ENCODE data around the gene KRI1.

The KRI1 gene

GRCh38 chr19:10518444-10519361, 47.1 kb downstream of the KRI1 start:
- DNase-seq (ENCODE audit: low read depth), result no peak

GRCh38 chr19:10517760-10518443, 47.9 kb downstream of the KRI1 start:
- peak; percentile 43 for DNase-seq (ENCODE audit: low read depth)

- DNase-seq (ENCODE audit: low read depth), result peak; percentile 34
Measured at GRCh38 chr19:10517361-10517759, 48.5 kb downstream of the KRI1 start, which contains the start of gene S1PR5. TSS of gene S1PR5 (minus strand) at chr19:10517447. CDS start at chr19:10515011, 2,436 bp downstream.

GRCh38 chr19:10516671-10517286, 49.0 kb downstream of the KRI1 start:
- DNase-seq (ENCODE audit: low read depth), result peak; percentile 52

DNA sequence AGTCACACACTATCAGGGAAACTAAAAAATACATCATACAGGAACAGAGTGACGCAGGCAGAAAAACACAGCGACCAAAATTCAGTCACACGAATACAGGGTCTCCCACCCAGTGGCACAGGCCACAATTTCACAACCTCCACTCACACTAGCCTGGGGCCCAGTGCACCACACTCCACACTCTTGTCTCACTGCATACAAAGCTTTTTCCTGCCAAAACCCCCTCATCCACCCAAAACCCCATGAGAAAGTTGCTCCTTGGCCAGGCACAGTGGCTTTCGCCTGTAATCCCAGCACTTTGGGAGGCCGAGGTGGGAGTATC, 49.8 kb downstream of the KRI1 start:
- no peak for DNase-seq (ENCODE audit: low read depth)

GRCh38 chr19:10514211-10515145, 51.3 kb downstream of the KRI1 start:
- DNase-seq (ENCODE audit: low read depth), result no peak

DNA sequence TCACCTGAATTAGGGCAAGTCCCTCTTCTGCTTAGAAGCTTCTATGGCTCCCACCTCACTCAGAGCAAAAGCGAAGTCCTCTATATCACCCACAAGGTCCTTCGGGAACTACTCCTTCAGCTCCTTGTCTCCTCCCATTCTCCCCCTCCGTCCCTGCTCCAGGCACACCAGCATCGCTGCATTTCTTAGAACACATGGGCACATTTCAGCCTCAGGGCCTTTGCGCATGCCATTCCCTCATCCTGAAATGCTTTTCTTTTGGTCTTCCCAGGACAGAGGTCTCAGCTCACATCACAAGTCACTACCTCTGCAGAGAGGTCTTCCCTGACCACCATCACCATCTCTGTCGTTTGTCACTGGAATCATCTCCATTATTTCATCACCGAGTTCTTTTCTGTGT, 52.6 kb downstream of the KRI1 start:
- no peak for DNase-seq (ENCODE audit: low read depth)

DNA sequence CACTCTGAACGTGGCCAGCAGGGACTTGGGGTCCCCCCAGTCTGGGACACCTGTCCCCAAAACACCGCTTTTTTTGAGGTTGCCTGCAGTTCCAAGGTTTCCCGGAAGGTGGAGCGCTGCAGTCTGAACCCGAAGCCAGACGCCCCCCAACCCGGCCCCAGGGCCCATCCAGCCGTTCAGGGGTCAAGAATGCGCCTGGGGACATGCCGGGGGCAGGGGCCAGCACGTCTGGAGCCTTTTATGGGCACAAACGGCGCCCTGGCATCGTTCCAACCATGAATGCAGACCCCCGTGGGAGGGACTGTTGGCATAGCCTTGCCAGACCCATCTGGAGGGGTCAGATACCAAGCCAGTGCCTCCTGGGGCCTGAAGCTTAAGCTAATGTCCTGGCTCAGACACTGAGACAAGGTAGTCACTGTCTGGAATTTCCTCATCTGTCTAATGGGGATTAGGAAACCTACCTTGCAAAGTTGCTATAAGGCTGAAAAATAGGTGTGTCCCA, 55.5 kb downstream of the KRI1 start:
- peak; percentile 39 for DNase-seq (ENCODE audit: low read depth)

DNA sequence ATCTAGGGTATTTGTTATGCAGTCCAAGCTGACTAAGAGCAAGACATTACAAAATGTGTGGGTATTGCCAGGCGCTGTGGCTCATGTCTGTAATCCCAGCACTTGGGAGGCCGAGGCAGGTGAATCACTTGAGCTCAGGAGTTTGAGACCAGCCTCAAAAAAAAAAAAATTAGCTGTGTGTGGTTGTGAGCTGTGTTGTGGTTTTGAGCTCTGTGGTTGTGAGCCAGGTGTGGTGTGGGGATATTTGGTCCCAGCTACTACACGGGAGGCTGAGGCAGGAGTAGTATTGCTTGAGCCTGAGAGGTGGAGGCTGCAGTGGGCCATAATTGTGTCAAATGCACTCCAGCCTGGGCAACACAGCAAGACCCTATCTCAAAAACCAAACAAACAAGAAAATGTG, 57.1 kb downstream of the KRI1 start:
- peak; percentile 26 for DNase-seq (ENCODE audit: low read depth)

- DNase-seq (ENCODE audit: low read depth), result no peak
Measured at GRCh38 chr19:10508036-10508435, 57.8 kb downstream of the KRI1 start.

DNA sequence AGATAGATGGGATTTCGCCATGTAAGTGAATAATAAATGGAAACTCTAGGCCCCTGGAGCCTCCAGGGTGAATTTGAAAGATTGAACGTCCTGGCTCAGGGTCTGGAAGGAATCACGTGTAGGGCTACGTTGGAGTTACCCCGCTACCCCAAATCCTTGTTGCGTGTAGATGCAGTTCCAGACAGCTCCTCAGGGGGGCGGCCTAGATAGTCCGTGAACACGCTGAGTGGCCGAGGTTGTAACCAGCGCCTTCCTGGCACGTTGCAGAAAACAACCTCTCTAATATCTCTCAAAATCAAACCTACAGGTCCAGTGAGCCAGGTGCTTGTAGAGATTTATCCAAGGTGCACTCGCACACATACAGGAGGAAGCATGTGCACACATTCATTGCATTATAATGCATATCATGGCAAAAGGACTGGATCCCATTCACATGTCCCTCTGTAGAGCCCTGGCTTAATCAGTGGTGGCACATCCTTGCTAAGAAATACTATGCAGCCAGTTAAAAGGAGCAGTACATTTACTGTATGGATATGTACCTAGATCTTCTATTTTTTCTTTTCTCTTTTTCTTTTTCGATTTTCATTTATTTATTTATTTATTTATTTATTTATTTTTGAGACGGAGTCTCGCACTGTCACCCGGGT, 60.1 kb downstream of the KRI1 start:
- peak; percentile 75 for DNase-seq (ENCODE audit: low read depth)

Data from ELR (cell line).